K562 (cell line): ENCODE data around the gene THBS1.

Experiments used
- HDAC1 ChIP-seq, 2 experiments: fragments of 450-650 bp; IDR thresholded peaks; 2 replicates each; pipeline ENCODE4 v1.6.1; 2016 to 2017; ENCODE audit warnings: inconsistent platforms in 1 of 2, mild to moderate bottlenecking in 1 of 2, moderate library complexity in 1 of 2
- SRF ChIP-seq, 2 experiments: fragments of 250-450, 450-650 bp in 1 of 2; sonication (Bioruptor Pico) in 1 of 2; sonication (generic) in 1 of 2; formaldehyde crosslinking; IDR thresholded peaks; 2 replicates each; pipeline versions ENCODE4 v1.5.0 to v1.5.1; 2020 to 2022; ENCODE audit warnings: mild to moderate bottlenecking in 1 of 2, missing genetic modification reagents in 1 of 2
- TF ChIP-seq, protein P1 (sequence below), 2 experiments: IDR thresholded peaks; 2 replicates each; pipeline ENCODE4 v1.6.1; 2012; ENCODE audit warnings: improper control_type of control experiment in 2 of 2, low read depth in 2 of 2, low read length in 2 of 2, borderline replicate concordance in 1 of 2
- TF ChIP-seq, protein P2 (sequence below), 3 experiments: IDR thresholded peaks in 2 of 3; conservative IDR thresholded peaks in 1 of 3; 2 replicates each; pipeline ENCODE4 v1.5.1; 2011 to 2012; ENCODE audit warnings: low read length in 3 of 3, mild to moderate bottlenecking in 3 of 3, control low read depth in 2 of 3, improper control_type of control experiment in 1 of 3, inconsistent platforms in 1 of 3, low read depth in 1 of 3, mixed read lengths in 1 of 3, moderate library complexity in 1 of 3; ENCODE audit not compliant: insufficient read depth in 2 of 3

DNA sequence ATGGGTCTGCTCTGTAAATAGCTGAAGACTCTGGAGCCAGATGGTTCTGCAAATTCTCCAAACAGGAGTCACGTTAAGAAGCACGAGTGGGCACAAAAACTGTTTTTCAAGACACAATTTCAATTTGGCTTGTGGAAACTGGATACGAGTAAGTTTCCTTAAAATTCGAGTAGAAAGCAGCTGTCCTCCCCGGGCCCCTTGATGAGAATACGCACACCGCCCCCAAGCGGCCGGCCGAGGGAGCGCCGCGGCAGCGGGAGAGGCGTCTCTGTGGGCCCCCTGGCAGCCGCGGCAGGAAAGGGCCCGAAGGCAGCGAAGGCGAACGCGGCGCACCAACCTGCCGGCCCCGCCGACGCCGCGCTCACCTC, 778 bp upstream of the THBS1 start:
- TF ChIP-seq SRF (CRISPR knock-in tag; IDR thresholded peaks at IDR 0.05) (no peak), HDAC1 (IDR thresholded peaks at IDR 0.05) (no peak)
- TF ChIP-seq, protein P1, sequence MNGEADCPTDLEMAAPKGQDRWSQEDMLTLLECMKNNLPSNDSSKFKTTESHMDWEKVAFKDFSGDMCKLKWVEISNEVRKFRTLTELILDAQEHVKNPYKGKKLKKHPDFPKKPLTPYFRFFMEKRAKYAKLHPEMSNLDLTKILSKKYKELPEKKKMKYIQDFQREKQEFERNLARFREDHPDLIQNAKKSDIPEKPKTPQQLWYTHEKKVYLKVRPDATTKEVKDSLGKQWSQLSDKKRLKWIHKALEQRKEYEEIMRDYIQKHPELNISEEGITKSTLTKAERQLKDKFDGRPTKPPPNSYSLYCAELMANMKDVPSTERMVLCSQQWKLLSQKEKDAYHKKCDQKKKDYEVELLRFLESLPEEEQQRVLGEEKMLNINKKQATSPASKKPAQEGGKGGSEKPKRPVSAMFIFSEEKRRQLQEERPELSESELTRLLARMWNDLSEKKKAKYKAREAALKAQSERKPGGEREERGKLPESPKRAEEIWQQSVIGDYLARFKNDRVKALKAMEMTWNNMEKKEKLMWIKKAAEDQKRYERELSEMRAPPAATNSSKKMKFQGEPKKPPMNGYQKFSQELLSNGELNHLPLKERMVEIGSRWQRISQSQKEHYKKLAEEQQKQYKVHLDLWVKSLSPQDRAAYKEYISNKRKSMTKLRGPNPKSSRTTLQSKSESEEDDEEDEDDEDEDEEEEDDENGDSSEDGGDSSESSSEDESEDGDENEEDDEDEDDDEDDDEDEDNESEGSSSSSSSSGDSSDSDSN (IDR thresholded peaks at IDR 0.05; ENCODE audit: borderline replicate concordance in 1 of 2, low read depth in 2 of 2, low read length in 2 of 2): no peak
- TF ChIP-seq, protein P2, sequence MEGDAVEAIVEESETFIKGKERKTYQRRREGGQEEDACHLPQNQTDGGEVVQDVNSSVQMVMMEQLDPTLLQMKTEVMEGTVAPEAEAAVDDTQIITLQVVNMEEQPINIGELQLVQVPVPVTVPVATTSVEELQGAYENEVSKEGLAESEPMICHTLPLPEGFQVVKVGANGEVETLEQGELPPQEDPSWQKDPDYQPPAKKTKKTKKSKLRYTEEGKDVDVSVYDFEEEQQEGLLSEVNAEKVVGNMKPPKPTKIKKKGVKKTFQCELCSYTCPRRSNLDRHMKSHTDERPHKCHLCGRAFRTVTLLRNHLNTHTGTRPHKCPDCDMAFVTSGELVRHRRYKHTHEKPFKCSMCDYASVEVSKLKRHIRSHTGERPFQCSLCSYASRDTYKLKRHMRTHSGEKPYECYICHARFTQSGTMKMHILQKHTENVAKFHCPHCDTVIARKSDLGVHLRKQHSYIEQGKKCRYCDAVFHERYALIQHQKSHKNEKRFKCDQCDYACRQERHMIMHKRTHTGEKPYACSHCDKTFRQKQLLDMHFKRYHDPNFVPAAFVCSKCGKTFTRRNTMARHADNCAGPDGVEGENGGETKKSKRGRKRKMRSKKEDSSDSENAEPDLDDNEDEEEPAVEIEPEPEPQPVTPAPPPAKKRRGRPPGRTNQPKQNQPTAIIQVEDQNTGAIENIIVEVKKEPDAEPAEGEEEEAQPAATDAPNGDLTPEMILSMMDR (IDR thresholded peaks at IDR 0.05 in 2 of 3, conservative IDR thresholded peaks at IDR 0.05 in 1 of 3; ENCODE audit: insufficient read depth in 2 of 3, low read depth in 1 of 3, low read length in 3 of 3): peak; percentile 85 to 98 (median 95)
